SU-DHL-6 (cell line): ENCODE data around the gene SRSF7.

Experiments used
- CTCF ChIP-seq: fragments of 200-600 bp; sonication (generic); IDR thresholded peaks from one replicate; pipeline ENCODE4 v1.5.1; 2017; ENCODE audit warnings: antibody characterized with exemption, mild to moderate bottlenecking, low read length, moderate library complexity; ENCODE audit not compliant: insufficient read depth, poor library complexity, severe bottlenecking
- EZH2phosphoT487 ChIP-seq: fragments of 200-600 bp; sonication (generic), shearing (Covaris generic); conservative IDR thresholded peaks from 2 replicates; pipeline ENCODE4 v1.6.1; 2018; ENCODE audit warnings: mild to moderate bottlenecking, antibody characterized with exemption, low read length, moderate library complexity, mixed read lengths

- TF ChIP-seq CTCF (no peak), EZH2phosphoT487 (no peak)
Observed at GRCh38 chr2:38742797-38743559, 8.2 kb downstream of the SRSF7 start.
